ENCODE results near the gene CHRM1.
"Not testable (repeated sequence)": the region's sequence is repeated elsewhere in the genome, so short reads cannot be mapped to it uniquely, and the experiment has no call there.

Gene CHRM1, protein sequence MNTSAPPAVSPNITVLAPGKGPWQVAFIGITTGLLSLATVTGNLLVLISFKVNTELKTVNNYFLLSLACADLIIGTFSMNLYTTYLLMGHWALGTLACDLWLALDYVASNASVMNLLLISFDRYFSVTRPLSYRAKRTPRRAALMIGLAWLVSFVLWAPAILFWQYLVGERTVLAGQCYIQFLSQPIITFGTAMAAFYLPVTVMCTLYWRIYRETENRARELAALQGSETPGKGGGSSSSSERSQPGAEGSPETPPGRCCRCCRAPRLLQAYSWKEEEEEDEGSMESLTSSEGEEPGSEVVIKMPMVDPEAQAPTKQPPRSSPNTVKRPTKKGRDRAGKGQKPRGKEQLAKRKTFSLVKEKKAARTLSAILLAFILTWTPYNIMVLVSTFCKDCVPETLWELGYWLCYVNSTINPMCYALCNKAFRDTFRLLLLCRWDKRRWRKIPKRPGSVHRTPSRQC

DNA sequence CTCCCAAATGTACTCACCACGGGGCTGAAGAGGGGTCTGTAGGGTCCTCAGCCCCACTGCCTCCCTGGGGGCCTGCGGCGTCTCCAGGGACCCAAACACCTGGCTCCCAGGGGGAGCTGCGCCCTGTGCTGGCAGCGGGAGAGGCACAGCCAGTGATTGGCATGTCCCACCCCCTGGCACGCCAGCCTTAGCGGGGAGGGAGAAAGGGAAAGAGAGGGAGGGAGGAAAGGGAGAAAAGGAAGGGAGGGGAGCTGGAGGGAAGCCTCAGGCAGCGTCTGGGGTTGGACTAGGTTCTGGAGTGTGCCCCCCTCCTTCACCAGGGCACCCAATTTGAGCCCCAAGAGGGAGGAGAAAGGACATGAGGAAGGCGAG is at the start of gene CHRM1:
TSS of gene CHRM1 (minus strand) at position 163 of the 372 bp plus-strand sequence. CDS start 10,263 bp downstream, outside the sequence.
- DNase-seq = no peak

DNA sequence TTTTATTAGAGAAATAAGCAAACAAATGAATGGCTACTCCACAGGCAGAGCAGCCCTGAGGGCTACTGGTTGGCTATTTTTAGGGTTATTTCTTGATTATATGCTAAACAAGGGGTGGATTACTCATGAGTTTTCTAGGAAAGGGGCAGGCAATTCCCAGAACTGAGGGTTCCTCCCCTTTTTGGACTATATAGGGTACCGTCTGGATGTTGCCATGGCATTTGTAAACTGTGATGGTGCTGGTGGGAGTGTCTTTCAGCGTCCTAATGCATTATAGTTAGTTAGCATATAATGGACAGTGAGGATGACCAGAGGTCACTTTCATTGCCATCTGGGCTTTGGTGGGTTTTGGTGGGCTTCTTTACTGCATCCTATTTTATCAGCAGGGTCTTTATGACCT is 44.4 kb upstream of the CHRM1 start:
- DNase-seq = no peak

DNA sequence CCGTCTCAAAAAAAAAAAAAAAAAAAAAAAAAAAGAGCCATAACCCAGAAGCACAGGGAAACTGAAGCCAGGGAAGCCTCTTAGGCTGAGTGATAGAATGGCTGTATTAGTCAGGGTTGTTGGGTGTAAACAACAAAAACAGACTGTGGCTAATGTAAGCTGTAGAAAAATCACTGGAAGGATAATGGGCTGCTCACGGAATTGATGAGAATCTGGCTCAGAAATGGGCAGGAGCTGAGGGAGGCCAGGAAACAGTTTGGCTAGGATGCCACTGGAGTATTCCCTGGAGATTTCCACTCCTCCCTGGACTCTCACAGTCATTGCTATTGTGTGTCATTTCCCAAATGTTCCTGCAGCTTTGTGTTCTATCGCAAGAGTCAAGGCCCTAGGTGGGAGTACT is 41.2 kb upstream of the CHRM1 start:
- DNase-seq = no peak

DNA sequence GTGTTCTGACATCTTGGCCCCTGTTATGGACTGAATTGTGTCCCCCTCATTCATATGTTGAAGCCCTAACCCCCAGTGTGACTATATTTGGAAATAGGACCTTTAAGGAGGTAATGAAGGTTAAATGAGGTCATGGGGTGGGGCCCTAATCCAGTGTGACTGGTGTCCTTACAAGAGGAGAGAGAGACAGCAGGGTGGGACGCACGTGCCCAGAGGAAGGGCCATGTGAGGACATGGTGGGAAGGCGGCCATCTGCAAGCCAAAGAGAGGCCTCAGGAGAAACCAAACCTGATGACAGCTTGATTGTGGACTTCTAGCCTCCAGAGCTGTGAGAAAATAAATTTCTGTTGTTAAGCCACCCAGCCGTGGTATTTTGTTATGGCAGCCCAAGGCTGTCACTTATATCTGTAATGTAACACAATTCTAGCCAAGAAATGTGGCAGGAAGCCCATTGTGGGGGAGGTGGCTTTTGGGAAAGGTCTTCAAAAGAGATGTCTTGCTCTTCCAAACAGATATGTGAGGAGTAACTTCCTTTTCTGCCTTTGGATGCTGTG is 39.9 kb upstream of the CHRM1 start:
- no peak for DNase-seq

DNA sequence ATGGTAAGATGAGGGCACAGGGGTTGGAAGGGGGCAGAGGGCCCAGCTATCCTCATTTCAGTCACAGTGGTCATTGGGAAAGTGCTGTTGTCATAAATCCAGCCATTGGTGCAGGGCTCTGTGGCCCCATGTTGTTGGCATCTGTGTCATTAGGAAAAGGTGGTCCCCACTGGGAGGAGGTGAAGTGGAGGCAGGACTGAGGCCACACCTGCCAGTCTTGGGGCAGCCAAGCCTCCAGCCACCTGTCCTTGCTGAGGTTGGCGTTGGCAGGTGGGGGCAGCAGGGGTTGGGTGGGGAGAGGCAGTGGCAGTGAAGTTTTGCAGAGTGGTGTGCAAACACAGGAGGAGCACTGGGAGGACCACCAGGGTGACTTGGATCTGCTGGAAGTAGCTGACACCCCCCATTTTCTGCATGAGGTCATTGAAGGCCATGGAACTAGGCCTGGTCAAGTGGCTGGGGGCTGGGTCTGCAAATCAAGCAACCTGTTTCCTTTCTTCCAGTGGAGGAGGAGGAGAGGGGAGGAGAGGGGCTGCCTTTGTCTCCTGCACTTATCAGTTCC is 38.3 kb upstream of the CHRM1 start:
- DNase-seq = no peak

DNA sequence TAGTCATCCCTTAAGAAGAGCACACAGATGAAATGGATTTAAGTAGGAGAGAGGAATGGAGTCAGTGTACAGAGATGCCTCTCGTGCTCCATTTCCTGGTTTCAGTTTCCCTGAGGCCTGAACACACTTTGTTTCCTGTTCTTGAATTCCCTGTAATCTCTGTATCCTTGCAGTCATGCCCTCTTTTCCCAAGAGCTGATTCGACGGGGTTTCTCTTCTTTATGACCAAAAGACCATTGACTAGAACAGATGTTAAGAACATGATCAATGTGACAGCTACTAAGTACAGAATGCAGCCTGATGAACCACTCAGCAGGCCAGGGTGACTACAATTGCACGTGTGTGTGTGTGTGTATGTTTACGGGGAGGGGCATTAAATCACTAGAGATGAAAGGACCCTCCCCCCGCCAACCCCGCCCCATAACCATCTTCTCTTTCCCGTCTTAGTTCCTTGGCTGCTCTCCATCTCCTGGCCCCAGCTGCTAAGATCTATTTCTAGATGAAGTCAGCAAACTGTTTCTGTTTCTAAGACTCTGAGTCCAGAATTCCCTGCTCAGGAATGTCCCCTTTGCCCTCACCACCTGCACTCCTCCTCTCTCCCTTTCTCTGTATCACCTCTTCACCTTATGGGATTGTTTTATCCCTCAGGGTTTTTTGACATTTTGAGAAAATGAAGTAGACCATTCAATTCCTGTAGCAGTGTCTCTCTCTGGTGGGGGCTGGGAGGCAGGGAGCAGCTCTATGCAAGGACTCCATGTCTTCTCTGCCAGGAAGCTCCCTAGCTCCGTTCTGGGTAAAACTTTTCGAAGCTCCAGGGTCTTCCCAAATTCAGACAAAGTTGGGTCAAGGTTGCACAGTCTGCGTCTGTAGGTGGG is 37.6 kb upstream of the CHRM1 start:
- DNase-seq = no peak

DNA sequence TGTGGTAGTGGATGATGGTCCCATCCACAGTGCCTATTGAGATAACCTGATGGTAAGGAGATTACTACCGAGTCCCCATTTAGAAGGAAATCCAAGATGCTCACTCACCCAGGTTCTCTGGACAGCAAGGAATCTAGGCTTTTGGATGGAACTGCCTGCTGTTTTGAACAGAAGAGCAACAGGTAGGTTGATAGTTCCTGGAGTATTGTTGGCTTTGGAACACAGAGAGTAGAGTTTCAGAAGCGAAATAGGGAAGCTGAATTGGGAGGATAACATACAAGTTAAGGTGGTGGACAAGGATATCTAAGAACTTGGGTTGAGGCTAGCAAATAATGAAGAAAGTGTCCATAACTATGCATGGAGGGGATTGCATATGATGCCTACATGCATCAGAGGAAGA is 36.0 kb upstream of the CHRM1 start:
- no peak for DNase-seq

DNA sequence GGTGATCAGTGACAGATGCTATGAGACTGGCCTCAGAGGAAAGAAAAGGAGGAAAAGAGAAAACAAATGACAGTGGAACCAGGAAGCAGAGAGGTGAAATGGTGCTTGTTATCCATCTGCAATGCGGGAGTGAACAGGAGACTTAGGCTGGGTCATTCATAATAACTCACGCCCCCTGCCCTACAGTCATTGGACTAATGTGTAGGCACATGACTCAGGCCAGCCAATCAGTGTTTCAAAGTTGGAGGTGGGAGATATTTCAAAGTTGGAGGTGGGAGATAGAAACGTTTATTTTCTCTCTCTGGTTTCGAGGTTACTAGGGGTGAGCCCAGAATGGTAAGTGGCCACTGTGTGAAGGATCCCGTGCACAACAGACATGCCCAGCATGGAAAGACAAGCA is 33.3 kb upstream of the CHRM1 start:
- DNase-seq = no peak

DNA sequence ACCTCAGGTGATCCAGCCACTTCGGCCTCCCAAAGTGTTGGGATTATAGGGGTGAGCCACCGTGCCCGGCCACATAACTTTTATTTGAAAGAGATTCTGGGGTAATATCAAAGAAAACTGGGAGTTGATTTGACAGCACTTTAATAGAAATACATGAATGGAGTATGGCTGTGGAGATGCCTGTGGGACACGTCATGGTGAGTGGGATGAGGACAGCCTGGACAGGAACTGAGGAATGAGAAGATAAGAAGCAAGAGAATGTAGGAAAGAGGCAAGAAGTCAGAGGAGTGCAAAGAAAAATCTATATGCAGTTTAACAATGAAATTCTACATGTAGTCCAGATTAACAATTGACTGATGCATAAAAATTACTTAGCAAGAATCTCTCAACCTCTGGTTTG is 32.6 kb upstream of the CHRM1 start:
- no peak for DNase-seq

DNA sequence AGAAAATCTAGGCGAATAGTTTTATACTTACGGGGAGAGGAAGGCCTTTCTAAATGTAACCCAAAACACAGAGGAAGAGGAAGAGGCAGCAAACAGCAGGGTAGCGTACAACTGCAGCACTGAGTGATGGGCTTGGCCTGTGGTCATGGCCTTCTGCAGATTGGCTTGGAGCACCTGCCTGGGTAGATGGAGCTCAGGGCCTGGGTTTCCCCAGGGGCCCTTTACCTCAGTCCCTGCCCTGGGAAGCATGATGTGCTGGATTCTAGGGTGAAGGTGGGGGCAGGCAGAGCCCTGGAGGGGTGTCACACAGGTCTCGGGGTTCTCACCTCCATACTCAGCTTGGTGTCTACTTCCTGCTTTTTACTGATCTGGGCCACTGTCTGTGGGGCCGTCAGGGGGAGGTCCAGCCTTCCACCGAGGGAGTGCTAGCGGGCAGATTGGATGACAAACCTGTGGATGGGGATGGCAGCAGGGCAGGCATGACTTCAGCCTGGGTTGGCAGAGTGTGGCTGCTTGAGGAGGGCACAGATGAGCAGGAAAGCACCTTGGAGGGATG is 27.7 kb upstream of the CHRM1 start:
- DNase-seq = no peak

DNA sequence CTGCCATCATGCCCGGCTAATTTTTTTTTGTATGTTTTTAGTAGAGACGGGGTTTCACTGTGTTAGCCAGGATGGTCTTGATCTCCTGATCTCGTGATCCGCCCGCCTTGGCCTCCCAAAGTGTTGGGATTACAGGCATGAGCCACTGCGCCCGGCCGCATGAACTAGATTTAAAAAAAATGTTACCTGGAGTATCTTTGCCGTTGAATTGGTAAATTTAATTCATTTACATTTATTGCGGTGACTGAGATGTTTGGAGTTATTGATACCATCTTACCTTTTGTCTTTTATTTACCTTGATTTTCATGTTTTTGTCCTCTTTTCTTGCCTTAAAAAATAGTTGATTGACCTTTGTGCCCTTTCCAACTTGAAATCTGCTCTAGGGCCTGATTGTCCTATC is 24.4 kb upstream of the CHRM1 start:
- not testable (repeated sequence) for DNase-seq

DNA sequence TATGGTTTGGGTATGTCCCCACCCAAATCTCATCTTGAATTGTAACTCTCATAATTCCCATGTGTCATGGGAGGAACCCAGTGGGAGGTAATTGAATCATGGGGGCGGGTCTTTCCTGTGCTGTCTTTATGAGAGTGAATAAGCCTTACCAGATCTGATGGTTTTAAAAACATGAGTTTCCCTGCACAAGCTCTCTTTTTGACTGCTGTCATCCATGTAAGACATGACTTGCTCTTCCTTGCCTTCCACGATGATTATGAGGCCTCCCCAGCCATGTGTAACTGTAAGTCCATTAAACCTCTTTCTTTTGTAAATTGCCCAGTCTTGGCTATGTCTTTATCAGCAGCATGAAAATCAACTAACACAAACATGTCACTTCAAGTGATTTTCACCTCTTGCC is 16.4 kb upstream of the CHRM1 start:
- DNase-seq = not testable (repeated sequence)

DNA sequence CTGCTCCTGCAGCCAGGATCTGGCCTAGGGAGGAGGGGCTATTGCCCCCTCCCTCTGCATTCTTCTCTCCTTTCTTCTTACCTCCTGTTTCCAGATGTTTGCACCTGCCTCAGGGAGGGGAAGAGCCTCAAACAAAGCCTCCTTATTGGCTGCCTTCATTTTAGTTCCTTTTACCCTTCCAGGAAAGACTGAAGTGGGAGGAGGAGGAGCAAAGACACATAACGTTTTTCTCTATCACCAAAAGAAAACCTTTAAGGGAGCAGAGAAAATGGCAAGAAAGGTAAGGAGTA is 13.3 kb upstream of the CHRM1 start:
- DNase-seq = no peak

DNA sequence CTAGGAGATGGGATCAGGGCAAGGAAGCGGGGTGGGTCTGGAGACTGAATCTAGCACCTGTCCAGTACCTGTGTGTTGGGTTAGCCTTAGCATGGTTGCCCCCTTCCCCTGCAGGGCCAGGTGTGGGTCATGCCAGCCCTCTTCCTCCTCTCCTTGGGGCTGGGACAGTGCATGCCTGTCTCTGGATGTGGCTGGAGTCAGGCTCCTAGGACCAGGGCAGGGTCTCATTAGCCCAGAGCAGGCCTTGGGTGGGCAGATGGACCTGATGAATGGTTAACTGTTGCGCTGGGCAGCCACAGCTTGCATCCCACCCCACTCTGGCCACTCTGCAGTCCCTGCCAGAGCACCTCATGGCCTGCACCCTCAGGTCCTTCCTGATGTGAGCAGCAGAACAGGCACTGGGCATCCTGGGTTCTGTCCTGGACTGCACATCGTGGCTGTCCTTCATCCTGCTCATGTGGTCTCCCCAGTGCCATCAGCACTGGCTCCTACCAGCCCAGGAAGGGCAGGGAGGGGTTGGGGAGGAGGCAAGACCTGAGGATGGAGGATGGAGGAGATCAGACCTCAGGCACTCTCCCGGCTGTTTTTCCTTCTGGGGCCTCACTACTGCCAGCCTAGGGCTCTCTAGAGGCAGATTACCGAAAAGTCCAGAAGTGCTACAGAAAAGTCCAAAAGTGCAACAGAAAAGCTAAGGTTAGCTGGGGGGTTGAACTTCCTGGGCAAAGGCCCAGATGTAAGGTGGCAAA is 12.8 kb upstream of the CHRM1 start:
- DNase-seq = no peak

DNA sequence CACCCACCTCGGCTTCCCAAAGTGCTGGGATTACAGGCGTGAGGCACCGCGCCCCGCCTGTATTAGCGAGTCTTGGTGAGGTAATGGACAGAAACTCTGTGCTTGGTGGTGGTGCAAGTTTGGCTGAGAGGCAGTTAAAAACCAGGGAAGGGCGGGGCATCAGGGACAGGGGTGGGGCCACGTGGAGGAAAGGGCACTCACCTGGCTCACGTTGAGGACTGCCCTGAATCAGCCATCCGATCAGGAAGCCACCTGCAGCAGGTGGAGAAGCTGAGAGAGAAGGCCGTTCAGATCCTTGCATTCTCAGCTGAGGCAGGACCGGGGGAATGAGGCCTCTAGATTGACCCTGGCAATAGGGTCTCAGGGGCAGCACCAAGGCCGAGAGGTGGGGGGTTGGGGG is 12.1 kb upstream of the CHRM1 start:
- DNase-seq = no peak

DNA sequence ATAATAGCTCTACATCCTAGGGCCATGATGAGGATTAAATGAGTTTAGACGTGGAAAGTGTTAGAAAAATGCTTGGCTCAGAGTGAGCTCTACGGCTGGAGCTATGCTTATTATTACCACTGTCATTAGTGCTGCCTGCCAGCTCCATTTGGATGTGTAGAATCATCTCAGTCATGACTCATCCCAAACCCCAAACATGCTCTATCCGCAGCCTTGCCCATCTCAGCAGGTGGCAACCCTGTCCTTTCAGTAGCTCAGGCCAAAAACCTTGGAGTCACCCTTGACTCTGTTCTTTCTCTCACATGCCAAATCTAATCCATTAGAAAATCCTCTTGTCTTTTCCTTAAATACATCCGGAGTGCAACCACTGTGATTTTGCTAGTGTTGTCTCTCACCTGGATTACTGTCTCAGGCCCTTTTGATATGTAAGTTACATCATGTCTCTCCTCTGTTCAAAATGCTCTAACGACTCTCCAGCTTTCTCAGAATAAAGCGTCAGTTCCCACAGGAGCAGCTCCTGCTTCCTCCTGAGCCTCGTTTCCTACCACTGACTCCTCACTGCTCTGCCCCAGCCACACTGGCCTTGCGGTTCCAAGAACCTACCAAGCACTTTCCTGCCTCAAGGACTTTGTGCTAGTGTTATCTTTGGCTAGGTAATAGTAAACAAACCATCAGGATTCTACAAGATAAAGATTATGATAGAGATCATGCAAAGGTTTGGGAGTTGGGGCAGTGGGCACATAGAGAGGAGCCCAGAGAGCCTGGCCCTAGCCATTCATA is 10.5 kb upstream of the CHRM1 start:
- no peak for DNase-seq

DNA sequence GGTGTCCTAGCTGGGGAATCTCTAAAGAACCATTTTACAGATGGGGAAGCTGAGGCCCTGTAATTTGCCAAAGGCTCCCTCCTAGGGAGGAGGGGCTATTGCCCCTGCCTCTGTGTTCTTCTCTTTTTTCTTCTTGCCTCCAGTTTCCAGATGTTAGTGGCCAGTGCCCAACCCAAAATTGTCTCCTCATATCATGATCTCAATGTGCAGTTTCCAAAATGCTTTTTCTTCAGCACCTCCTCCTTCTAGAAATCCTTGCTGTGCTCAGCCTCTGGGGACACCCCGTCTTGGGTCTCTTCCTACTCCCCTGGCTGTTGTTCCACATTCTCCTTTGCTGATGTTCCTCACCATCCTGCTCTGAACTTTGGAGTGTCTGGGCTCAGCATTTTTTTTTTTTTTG is 9.5 kb upstream of the CHRM1 start:
- DNase-seq = no peak

DNA sequence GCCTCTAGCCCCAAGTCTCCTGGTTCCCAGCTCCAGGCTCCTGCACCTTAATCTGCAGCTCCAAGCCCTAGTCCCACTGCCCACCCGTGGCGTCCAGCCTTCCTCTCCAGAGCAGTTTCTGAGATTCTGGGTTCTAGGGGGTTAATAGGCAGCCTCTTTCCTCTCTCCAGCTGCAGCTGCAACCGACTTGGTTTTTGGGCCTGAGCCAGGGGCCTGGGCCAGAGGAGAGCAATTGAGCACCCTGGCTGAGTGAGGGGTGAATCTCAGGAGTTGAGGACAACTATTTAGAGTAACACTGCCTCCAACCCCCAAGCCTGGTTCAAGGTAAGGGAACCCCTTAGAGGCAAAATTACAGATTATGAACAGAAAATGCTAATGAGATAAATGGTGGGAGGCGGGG is 9.0 kb upstream of the CHRM1 start:
- no peak for DNase-seq

DNA sequence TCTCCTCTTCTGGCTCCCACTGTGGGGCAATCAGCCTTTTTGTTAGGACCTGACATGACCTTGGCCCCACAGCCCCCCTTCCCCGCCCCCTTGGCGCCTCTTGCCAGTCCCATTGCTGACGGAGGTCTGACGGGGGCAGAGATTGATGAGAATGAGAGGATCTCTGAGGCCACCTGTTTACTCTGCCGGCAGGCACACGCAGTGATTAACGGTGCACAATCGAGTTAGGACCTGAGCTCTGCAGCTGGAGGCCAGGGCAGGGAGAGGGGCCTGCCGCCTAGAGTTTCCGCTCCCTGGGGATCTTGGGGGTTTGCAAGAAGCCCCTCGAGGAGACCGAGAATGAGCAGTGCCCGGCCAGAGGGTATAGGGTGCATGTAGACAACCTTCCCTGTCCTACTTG is 6.8 kb upstream of the CHRM1 start:
- DNase-seq = no peak

DNA sequence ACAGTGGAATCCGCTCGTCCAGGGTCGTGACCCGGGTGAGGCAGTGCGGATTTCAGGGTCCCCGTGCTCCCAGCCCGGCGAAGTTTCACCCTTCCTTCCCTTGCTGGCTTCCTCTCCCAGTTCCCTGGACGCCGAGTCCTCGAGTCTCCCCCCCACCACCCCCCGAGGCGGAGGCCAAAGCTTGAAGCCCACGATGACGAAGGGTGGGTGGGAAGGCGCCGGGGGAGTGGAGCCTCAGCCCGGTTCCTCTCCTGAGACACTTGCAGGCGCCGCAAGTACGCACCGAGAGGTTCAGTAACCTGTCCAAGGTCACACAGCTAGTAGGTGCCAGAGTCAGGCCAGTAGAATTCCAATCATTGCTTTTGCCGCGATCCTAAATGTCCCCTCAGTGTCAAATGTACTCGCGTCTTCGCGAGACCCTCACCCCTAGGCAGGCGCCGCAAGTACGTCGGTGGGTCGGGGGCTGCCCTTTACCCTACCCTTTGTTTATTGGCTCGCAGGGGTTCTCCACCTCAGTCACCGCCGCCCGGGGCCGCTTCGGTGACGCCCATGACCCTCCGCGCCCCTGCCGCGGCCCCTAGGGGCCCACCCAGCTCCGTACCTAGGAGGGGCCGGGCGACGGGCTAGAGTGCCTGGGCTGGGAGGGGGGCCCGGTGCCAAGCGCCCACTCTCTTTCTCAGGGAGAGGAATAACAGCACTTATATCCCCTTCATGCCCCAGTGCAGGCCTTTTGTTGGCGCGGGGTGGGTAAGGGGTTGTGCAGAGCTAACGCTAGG is 5.7 kb upstream of the CHRM1 start:
- DNase-seq = no peak

Data from NCI-H1417 treated with DMSO at 0.1 percent for 48 hours (cell line).